Chondrocyte (in vitro differentiated cells): Measurements from ENCODE around the gene KCND3. TPM values are rescaled to one million over a fixed set of nuclear protein-coding genes. Genes with fewer than 3 reads are reported as not detected.

Source experiments
- DNase-seq: peaks from one replicate; pipeline ENCODE4 v3.0.0; 2021; ENCODE audit warnings: mixed read lengths, low spot score
- H3K27ac Mint-ChIP-seq: one replicate; pipeline ENCODE4 v1.8.0; 2021; ENCODE audit warnings: mild to moderate bottlenecking, moderate library complexity, mixed read lengths; ENCODE audit not compliant: unreplicated experiment
- H3K27me3 Mint-ChIP-seq: 2 replicates; pipeline ENCODE4 v1.8.0; 2021; ENCODE audit warnings: low read depth, mixed read lengths
- H3K36me3 Mint-ChIP-seq: 2 replicates; pipeline ENCODE4 v1.8.0; 2021; ENCODE audit warnings: low read depth, mixed read lengths
- H3K4me1 Mint-ChIP-seq: 2 replicates; pipeline ENCODE4 v1.8.0; 2021; ENCODE audit warnings: low read depth, mild to moderate bottlenecking, mixed read lengths
- H3K4me3 Mint-ChIP-seq: one replicate; pipeline ENCODE4 v1.8.0; 2021; ENCODE audit warnings: mild to moderate bottlenecking, moderate library complexity, mixed read lengths; ENCODE audit not compliant: unreplicated experiment
- H3K9me3 Mint-ChIP-seq: 2 replicates; pipeline ENCODE4 v1.8.0; 2021; ENCODE audit warnings: low read depth, mixed read lengths
- total RNA-seq: library from RNA; stranded (reverse); gene quantifications from 3 replicates; pipeline ENCODE4 v1.2.1, GENCODE V29; 2021
- TF ChIP-seq, protein P1 (sequence below): fragments of 200-600 bp; sonication (generic); IDR thresholded peaks from 2 replicates; pipeline ENCODE4 v1.5.0; 2021; ENCODE audit warnings: antibody characterized with exemption, mild to moderate bottlenecking, moderate library complexity

The KCND3 gene
- total RNA-seq, 1 donor from 2014 or later: 0.99 TPM

GRCh38 chr1:111735858-111736544 lies 253.5 kb downstream of the KCND3 start:
- Mint-ChIP-seq H3K27ac (no peak overlapping the region), H3K4me3 (no peak overlapping the region), H3K27me3 (no peaks in the 10 kb centered on the region), H3K4me1 (peaks cover 11% of the 10 kb centered on the region), H3K36me3 (no peaks in the 10 kb centered on the region), H3K9me3 (no peaks in the 10 kb centered on the region)
- TF ChIP-seq, protein P1, sequence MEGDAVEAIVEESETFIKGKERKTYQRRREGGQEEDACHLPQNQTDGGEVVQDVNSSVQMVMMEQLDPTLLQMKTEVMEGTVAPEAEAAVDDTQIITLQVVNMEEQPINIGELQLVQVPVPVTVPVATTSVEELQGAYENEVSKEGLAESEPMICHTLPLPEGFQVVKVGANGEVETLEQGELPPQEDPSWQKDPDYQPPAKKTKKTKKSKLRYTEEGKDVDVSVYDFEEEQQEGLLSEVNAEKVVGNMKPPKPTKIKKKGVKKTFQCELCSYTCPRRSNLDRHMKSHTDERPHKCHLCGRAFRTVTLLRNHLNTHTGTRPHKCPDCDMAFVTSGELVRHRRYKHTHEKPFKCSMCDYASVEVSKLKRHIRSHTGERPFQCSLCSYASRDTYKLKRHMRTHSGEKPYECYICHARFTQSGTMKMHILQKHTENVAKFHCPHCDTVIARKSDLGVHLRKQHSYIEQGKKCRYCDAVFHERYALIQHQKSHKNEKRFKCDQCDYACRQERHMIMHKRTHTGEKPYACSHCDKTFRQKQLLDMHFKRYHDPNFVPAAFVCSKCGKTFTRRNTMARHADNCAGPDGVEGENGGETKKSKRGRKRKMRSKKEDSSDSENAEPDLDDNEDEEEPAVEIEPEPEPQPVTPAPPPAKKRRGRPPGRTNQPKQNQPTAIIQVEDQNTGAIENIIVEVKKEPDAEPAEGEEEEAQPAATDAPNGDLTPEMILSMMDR: no peak
- no peak for DNase-seq

DNA sequence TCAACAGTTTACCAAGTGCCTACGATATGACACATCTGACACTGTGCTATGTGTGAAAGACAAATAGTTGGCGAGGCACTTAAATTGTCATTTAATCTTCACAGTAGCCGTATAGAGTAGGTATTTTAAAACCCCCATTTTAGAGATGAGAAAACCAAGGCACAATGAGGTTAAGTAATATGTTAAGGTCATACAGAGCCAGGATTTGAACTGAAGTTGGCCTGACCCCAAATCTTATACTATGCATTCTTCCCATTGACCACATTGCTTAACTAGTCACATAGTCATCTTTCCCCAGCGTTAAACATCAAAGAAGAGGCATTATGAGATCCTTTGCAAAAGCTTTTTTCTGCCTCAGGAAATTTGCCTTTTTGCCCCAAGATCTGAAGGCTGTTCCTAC lies 254.1 kb downstream of the KCND3 start:
- H3K4me1 Mint-ChIP-seq: peaks cover 7% of the 10 kb centered on the region
- H3K27me3 Mint-ChIP-seq: no peaks in the 10 kb centered on the region
- H3K36me3 Mint-ChIP-seq: no peaks in the 10 kb centered on the region
- no peaks in the 10 kb centered on the region for H3K9me3 Mint-ChIP-seq
- TF ChIP-seq, protein P1: no peak
- H3K4me3 Mint-ChIP-seq: no peak overlapping the region
- DNase-seq: no peak
- no peak overlapping the region for H3K27ac Mint-ChIP-seq

DNA sequence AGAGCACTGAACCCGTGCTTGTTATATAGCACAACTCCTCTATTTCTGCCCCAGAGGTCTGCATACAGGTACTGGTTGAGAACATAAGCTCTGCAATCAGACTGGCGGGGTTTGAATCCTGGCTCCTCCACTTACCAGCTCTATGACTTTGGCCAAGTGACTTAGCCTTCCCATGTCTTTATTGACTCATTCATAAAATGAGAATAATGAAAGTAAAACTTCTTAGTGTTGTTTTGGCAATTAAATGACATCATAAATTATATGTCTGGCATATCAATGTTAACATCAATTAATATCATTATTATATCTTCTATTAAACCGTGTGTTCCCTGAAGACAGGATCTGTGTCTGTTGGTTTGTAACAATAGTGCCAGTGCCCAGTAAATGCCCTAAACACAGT lies 254.6 kb downstream of the KCND3 start:
- Mint-ChIP-seq H3K27me3 (no peaks in the 10 kb centered on the region), H3K27ac (no peak overlapping the region), H3K4me1 (peaks cover 5% of the 10 kb centered on the region), H3K4me3 (no peak overlapping the region), H3K9me3 (no peaks in the 10 kb centered on the region), H3K36me3 (no peaks in the 10 kb centered on the region)
- no peak for DNase-seq
- TF ChIP-seq, protein P1: no peak

DNA sequence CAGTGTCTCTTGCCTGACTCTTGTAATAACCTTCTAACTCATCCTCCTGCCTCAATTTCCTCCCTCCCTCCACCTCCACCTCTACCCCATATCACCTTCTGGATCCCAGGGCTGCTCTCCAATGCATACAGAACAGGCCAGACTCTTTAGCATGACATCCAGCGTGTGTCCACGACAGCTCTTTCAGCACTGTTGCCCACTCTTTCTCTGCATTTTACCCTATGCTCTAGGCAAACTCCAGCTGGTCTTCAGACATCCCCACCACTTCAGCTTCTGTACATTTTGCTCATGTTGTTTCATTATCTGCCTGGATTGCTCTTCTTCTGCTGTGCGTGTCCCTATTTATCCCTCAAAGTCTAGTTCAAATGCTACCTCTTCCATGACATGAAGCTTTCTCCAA lies 255.0 kb downstream of the KCND3 start:
- H3K27ac Mint-ChIP-seq: no peak overlapping the region
- TF ChIP-seq, protein P1: no peak
- H3K4me1 Mint-ChIP-seq: peaks cover 3% of the 10 kb centered on the region
- no peaks in the 10 kb centered on the region for H3K9me3 Mint-ChIP-seq
- no peaks in the 10 kb centered on the region for H3K36me3 Mint-ChIP-seq
- no peak for DNase-seq
- H3K4me3 Mint-ChIP-seq: no peak overlapping the region
- H3K27me3 Mint-ChIP-seq: no peaks in the 10 kb centered on the region

DNA sequence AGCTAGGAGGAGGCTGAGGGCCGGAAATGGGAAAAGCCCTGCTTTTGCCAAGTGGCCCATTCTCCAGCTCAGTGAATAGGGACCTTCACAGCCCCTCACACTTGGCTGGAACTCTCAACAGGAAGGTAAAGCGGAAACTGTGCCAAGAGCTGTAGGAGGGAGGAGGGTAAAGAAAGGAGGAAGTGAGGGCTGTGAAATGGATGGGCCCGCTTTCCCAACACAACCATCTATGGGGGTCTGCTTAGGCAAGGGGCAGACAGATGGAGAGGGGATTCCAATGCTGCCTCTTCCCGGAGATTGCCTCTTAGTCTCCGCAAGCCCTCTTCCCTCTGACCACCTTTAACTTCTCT lies 255.5 kb downstream of the KCND3 start:
- Mint-ChIP-seq H3K27me3 (no peaks in the 10 kb centered on the region), H3K4me3 (no peak overlapping the region), H3K27ac (peak overlapping the region; percentile 74), H3K9me3 (no peaks in the 10 kb centered on the region), H3K4me1 (peaks cover 3% of the 10 kb centered on the region), H3K36me3 (no peaks in the 10 kb centered on the region)
- TF ChIP-seq, protein P1: no peak
- DNase-seq: no peak
